Measurements from ENCODE around the gene RSPH3.

RSPH3 gene

DNA sequence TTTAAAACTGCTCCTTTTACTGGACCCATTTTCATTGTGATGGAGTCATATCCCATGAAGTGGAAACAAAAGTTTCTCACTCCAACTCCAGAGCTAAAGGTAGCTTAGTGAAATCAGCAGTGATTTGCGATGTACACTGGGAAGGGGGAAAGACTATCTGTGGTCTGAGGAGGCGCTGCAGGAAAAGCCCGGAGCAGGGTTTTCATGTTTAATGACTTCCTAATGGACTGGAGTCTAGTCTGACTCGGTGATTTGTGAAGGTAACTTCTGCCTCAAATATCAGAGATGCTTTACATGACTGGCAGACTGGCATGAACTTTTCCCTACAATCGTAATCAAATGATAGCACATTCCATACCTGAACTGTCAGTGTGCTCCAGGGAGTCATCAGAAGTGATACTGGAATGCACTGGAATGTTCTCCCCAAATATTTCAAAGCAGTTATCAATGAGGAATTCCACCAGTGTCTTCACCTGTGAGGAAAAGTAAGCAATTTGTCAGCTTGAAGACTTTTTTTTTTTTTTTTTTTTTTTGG, 37.8 kb upstream of the RSPH3 start:
- no peak for TF ChIP-seq GATA3 (IDR thresholded peaks at IDR 0.05; ENCODE audit: low read depth, low read length)
- no peak for TF ChIP-seq GATA2 (IDR thresholded peaks at IDR 0.05; ENCODE audit: low read depth, low read length)

GRCh38 chr6:159036673-159037072, 36.7 kb upstream of the RSPH3 start:
- TF ChIP-seq GATA3 (IDR thresholded peaks at IDR 0.05; ENCODE audit: low read depth, low read length), result no peak

GRCh38 chr6:159035891-159036290, 35.9 kb upstream of the RSPH3 start:
- no peak for TF ChIP-seq GATA3 (IDR thresholded peaks at IDR 0.05; ENCODE audit: low read depth, low read length)
- TF ChIP-seq GATA2 (IDR thresholded peaks at IDR 0.05; ENCODE audit: low read depth, low read length), result no peak

GRCh38 chr6:159033160-159034049, 33.4 kb upstream of the RSPH3 start:
- TF ChIP-seq GATA2 (IDR thresholded peaks at IDR 0.05; ENCODE audit: low read depth, low read length), result no peak

DNA sequence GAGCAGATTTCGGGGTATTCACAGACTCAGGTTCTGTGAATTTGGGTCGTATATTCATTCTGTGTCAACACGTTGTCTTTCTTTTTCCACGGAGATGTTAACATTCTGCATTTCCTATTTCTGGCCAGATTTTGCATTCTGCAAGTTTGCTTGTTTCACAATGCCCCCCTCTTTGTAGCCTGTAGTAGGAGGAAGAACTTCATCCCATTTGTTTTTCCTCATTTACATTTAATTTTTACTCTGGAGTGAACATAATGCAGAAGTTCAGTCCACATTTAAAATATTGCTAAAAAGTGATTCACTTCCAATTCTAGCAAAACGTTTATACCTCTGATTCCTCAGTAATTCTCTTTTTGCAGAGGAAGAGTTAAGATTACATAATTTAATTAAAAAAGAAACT, 31.8 kb upstream of the RSPH3 start:
- TF ChIP-seq GATA3 (IDR thresholded peaks at IDR 0.05; ENCODE audit: low read depth, low read length) (no peak), GATA2 (IDR thresholded peaks at IDR 0.05; ENCODE audit: low read depth, low read length) (no peak)

- TF ChIP-seq GATA2 (IDR thresholded peaks at IDR 0.05; ENCODE audit: low read depth, low read length), result no peak
- TF ChIP-seq GATA3 (IDR thresholded peaks at IDR 0.05; ENCODE audit: low read depth, low read length), result no peak
These were observed 30.2 kb upstream of the RSPH3 start for GRCh38 chr6:159030168-159030567.

GRCh38 chr6:159023893-159024292, 23.9 kb upstream of the RSPH3 start:
- TF ChIP-seq GATA2 (IDR thresholded peaks at IDR 0.05; ENCODE audit: low read depth, low read length), result no peak

GRCh38 chr6:159020011-159020410, 20.0 kb upstream of the RSPH3 start:
- no peak for TF ChIP-seq GATA3 (IDR thresholded peaks at IDR 0.05; ENCODE audit: low read depth, low read length)
- TF ChIP-seq GATA2 (IDR thresholded peaks at IDR 0.05; ENCODE audit: low read depth, low read length), result no peak

DNA sequence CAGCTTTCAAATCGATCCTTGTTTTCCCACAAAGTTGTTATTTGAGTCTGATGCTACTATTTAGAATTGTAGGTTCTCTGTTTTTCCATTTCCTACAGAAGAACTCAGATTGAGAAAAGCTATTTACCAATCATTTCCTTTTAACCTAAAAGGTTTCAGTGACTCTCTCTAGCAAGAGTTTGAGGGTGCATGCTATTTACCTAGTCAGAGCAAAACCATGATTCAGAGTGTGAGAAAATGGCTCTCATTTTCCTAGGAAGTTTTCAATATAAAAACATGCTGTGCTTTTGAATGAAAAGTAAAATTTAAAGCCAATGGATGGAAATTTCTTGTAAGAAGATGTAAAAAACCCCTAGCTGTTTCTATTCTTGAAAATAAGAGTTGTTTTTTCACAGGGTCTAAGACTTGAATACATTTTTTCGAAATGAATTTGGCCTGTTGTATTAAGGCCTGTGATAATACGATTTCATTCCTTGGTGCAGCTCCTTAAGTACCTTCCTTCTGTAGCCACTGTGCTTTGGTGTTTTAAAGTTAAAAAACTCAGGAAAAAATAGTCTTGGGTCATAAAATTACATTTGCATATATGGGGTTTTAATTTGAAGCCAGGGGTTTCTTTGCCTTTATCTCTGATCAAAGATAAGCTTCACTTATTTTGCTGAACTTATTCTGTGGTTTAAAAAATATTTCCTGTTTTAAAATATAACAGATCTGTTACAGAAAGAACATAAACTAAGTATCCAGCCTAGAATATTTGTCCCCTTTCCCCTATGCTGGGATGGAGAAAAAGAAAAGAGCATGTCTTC, 18.0 kb upstream of the RSPH3 start:
- TF ChIP-seq GATA2 (IDR thresholded peaks at IDR 0.05; ENCODE audit: low read depth, low read length) (no peak), GATA3 (IDR thresholded peaks at IDR 0.05; ENCODE audit: low read depth, low read length) (no peak)

GRCh38 chr6:159014406-159014805, 14.4 kb upstream of the RSPH3 start:
- no peak for TF ChIP-seq GATA3 (IDR thresholded peaks at IDR 0.05; ENCODE audit: low read depth, low read length)
- TF ChIP-seq GATA2 (IDR thresholded peaks at IDR 0.05; ENCODE audit: low read depth, low read length), result no peak

DNA sequence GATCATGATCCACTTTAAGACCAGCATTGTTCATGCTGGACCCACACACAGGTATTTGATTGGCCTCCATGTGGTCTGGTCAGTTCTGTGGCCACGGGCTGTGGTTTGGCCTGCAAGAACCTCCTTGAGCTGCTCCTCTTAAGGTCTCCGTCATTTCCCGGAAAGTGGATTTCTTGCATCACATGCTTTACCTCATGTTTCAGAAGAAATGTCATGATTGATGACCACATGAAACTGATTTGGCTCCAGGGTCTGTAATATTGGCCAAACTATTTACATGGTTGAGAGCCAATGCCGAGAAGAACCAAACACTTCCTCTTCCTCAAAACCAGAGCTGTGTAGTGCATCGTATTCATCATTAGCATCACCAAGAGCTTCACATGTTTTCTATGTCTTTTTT, 13.2 kb upstream of the RSPH3 start:
- TF ChIP-seq GATA2 (IDR thresholded peaks at IDR 0.05; ENCODE audit: low read depth, low read length), result no peak
- no peak for TF ChIP-seq GATA3 (IDR thresholded peaks at IDR 0.05; ENCODE audit: low read depth, low read length)

DNA sequence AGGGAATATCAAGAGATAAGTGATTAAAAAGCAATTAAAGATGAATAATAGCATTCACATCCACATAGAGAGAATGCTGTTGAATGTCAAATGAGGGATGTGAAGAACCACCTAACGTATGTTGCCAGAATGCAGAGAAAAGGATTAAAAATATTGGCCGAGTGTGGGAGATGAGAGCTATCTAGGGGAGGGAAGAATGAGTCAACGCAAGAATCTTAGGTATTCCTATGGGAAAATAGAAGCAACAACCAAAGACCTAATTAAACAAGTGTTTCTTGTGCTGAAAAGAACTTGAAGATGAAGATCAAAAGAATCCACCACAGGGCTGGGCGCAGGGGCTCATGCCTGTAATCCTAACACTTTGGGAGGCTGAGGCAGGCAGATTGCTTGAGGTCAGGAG, 12.2 kb upstream of the RSPH3 start:
- TF ChIP-seq GATA2 (IDR thresholded peaks at IDR 0.05; ENCODE audit: low read depth, low read length) (no peak), GATA3 (IDR thresholded peaks at IDR 0.05; ENCODE audit: low read depth, low read length) (no peak)

DNA sequence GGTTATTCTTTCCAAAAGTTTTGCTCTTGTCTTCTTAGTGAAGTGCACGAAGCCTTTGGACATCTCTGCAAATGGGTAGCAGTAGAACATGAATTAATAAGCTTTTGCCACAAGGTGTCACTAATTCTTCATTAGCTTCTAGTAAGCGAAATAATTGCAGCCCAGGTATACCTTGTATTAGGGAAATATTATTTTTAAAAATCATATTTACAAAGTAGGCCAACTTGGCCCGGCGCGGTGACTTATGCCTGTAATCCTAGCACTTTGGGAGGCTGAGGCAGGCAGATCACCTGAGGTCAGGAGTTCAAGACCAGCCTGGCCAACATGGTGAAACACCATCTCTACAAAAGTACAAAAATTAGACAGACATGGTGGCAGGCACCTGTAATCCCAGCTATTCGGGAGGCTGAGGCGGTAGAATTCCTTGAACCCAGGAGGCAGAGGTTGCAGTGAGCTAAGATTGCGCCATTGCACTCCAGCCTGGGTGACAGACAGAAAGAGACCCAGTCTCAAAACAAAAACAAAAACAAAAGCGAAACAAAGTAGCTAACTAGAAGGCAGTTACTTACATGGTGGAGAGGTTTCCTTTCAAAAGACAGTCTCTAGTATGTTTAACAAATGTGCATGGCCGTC, 8.8 kb upstream of the RSPH3 start:
- TF ChIP-seq GATA3 (IDR thresholded peaks at IDR 0.05; ENCODE audit: low read depth, low read length) (no peak), GATA2 (IDR thresholded peaks at IDR 0.05; ENCODE audit: low read depth, low read length) (no peak)

DNA sequence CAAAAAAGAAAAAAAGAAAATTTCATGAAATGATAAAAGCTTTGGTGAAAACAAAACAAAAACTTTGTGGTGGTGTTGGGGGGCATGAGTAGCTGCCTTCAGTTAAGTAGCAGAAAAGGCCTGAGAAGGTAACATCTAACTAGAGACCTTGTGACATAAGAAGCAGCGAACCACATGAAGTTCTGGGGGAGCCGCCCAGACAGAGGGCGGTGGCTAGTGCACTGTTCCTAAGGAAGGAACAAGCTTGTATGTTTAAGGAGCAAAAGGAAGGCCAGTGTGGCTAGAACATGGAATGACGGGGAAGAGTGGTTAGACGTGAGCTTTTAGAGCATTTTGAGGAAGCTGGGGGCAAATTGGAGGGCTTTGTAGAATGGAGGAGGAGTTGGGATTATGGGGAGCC, 7.5 kb upstream of the RSPH3 start:
- no peak for TF ChIP-seq GATA3 (IDR thresholded peaks at IDR 0.05; ENCODE audit: low read depth, low read length)
- TF ChIP-seq GATA2 (IDR thresholded peaks at IDR 0.05; ENCODE audit: low read depth, low read length), result no peak
